ENCODE measurements around the gene RGS12.

GRCh38 chr4:3266076-3266475 lies 26.7 kb upstream of the RGS12 start:
- TF ChIP-seq, protein P1, sequence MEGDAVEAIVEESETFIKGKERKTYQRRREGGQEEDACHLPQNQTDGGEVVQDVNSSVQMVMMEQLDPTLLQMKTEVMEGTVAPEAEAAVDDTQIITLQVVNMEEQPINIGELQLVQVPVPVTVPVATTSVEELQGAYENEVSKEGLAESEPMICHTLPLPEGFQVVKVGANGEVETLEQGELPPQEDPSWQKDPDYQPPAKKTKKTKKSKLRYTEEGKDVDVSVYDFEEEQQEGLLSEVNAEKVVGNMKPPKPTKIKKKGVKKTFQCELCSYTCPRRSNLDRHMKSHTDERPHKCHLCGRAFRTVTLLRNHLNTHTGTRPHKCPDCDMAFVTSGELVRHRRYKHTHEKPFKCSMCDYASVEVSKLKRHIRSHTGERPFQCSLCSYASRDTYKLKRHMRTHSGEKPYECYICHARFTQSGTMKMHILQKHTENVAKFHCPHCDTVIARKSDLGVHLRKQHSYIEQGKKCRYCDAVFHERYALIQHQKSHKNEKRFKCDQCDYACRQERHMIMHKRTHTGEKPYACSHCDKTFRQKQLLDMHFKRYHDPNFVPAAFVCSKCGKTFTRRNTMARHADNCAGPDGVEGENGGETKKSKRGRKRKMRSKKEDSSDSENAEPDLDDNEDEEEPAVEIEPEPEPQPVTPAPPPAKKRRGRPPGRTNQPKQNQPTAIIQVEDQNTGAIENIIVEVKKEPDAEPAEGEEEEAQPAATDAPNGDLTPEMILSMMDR (conservative IDR thresholded peaks at IDR 0.05 in 1 of 2, IDR thresholded peaks at IDR 0.05 in 1 of 2; ENCODE audit: extremely low read depth in 1 of 2, insufficient read depth in 1 of 2, low read depth in 1 of 2, low read length in 2 of 2): no peak
- no peak for TF ChIP-seq EZH2 (IDR thresholded peaks at IDR 0.05; ENCODE audit: borderline replicate concordance, low read length)

Data from mammary epithelial cell (primary cell).